ENCODE results near the gene JAKMIP1.
"Not testable (repeated sequence)": the region's sequence is repeated elsewhere in the genome, so short reads cannot be mapped to it uniquely, and the experiment has no call there.

The JAKMIP1 gene

GRCh38 chr4:6028168-6028567 lies 172.2 kb downstream of the JAKMIP1 start:
- no peak for DNase-seq

- no peak for DNase-seq
Measured at GRCh38 chr4:6027392-6027791, 173.0 kb downstream of the JAKMIP1 start.

GRCh38 chr4:6024313-6024960 lies 175.9 kb downstream of the JAKMIP1 start:
- DNase-seq: no peak

- no peak for DNase-seq
Measured at GRCh38 chr4:6023731-6024130, 176.6 kb downstream of the JAKMIP1 start.

GRCh38 chr4:6022607-6023288 lies 177.6 kb downstream of the JAKMIP1 start:
- no peak for DNase-seq

GRCh38 chr4:6021831-6022606 lies 178.3 kb downstream of the JAKMIP1 start:
- DNase-seq: no peak

GRCh38 chr4:6020613-6021012 lies 179.7 kb downstream of the JAKMIP1 start:
- DNase-seq: no peak

- peak; percentile 19 for DNase-seq
Measured at GRCh38 chr4:6019316-6020263, 180.8 kb downstream of the JAKMIP1 start.

GRCh38 chr4:6018331-6018730 lies 182.0 kb downstream of the JAKMIP1 start, which contains the start of gene C4orf50:
Gene C4orf50 (minus strand): TSS chr4:6018431.
- no peak for DNase-seq

- DNase-seq: no peak
Measured at GRCh38 chr4:6017800-6018199, 182.5 kb downstream of the JAKMIP1 start.

GRCh38 chr4:6017030-6017429 lies 183.3 kb downstream of the JAKMIP1 start:
- no peak for DNase-seq

GRCh38 chr4:6013564-6013963 lies 186.8 kb downstream of the JAKMIP1 start:
- no peak for DNase-seq

- DNase-seq: no peak
Measured at GRCh38 chr4:6012200-6012599, 188.1 kb downstream of the JAKMIP1 start.

GRCh38 chr4:6011686-6012085 lies 188.7 kb downstream of the JAKMIP1 start:
- no peak for DNase-seq

- DNase-seq: no peak
Measured at GRCh38 chr4:6011271-6011671, 189.1 kb downstream of the JAKMIP1 start.

GRCh38 chr4:6010789-6011188 lies 189.6 kb downstream of the JAKMIP1 start:
- no peak for DNase-seq

- DNase-seq: no peak
Measured at GRCh38 chr4:6009452-6009851, 190.9 kb downstream of the JAKMIP1 start.

- DNase-seq: no peak
Measured at GRCh38 chr4:6008766-6009385, 191.5 kb downstream of the JAKMIP1 start.

- DNase-seq: no peak
Measured at GRCh38 chr4:6008092-6008551, 192.2 kb downstream of the JAKMIP1 start.

GRCh38 chr4:6005175-6005574 lies 195.2 kb downstream of the JAKMIP1 start:
- no peak for DNase-seq

GRCh38 chr4:6003485-6003884 lies 196.9 kb downstream of the JAKMIP1 start:
- not testable (repeated sequence) for DNase-seq

GRCh38 chr4:6002926-6003325 lies 197.4 kb downstream of the JAKMIP1 start:
- DNase-seq: no peak
